Fibroblast of the aortic adventitia (primary cell): ENCODE results near the gene ADD2. TPM values are rescaled to one million over a fixed set of nuclear protein-coding genes. Genes with fewer than 3 reads are reported as not detected.
"Not testable (repeated sequence)": the region's sequence is repeated elsewhere in the genome, so short reads cannot be mapped to it uniquely, and the experiment has no call there.

Experiments used
- DNase-seq: peaks from one replicate; pipeline ENCODE4 v3.0.0-alpha.2; 2010; ENCODE audit warnings: low read depth
- H3K4me3 ChIP-seq: 2 replicates; pipeline ENCODE4 v1.5.1; 2011; ENCODE audit warnings: low read depth, mild to moderate bottlenecking, control low read depth, low read length, moderate library complexity
- CTCF ChIP-seq: IDR thresholded peaks from 2 replicates; pipeline ENCODE4 v1.5.1; 2011; ENCODE audit warnings: mild to moderate bottlenecking, low read length, control low read depth, inconsistent platforms; ENCODE audit not compliant: insufficient read depth
- total RNA-seq: library from RNA; depleted of rRNA; stranded (reverse); fragments of >200 nt; gene quantifications from 2 replicates; pipeline ENCODE4 v1.2.3, GENCODE V29; 2012; ENCODE audit warnings: low replicate concordance

ADD2 gene
- total RNA-seq, 1 donor = 0.36 TPM

GRCh38 chr2:70633508-70633907, 134.5 kb downstream of the ADD2 start:
- H3K4me3 ChIP-seq = no peak overlapping the region
- no peak for TF ChIP-seq CTCF
- DNase-seq = no peak

GRCh38 chr2:70632966-70633365, 135.0 kb downstream of the ADD2 start:
- no peak for TF ChIP-seq CTCF
- no peak overlapping the region for H3K4me3 ChIP-seq
- no peak for DNase-seq

GRCh38 chr2:70632388-70632787, 135.6 kb downstream of the ADD2 start:
- no peak for DNase-seq
- H3K4me3 ChIP-seq = no peak overlapping the region
- no peak for TF ChIP-seq CTCF

- no peak overlapping the region for H3K4me3 ChIP-seq
- no peak for DNase-seq
- no peak for TF ChIP-seq CTCF
Measured at GRCh38 chr2:70630761-70631160, 137.2 kb downstream of the ADD2 start.

- TF ChIP-seq CTCF = no peak
- peak; percentile 8 for DNase-seq
- H3K4me3 ChIP-seq = no peak overlapping the region
Measured at GRCh38 chr2:70627211-70627898, 140.6 kb downstream of the ADD2 start.

GRCh38 chr2:70626254-70626990, 141.6 kb downstream of the ADD2 start:
- no peak overlapping the region for H3K4me3 ChIP-seq
- TF ChIP-seq CTCF = no peak
- DNase-seq = no peak

- not testable (repeated sequence) for DNase-seq, H3K4me3 ChIP-seq
Measured at GRCh38 chr2:70621536-70621935, 146.5 kb downstream of the ADD2 start.
